ENCODE measurements around the gene GDF11. TPM values are rescaled to one million over a fixed set of nuclear protein-coding genes. Genes with fewer than 3 reads are reported as not detected.

The GDF11 gene
- total and polyA plus RNA-seq, 11 donors: 6.9 to 18.2 (median 12.4) TPM

DNA sequence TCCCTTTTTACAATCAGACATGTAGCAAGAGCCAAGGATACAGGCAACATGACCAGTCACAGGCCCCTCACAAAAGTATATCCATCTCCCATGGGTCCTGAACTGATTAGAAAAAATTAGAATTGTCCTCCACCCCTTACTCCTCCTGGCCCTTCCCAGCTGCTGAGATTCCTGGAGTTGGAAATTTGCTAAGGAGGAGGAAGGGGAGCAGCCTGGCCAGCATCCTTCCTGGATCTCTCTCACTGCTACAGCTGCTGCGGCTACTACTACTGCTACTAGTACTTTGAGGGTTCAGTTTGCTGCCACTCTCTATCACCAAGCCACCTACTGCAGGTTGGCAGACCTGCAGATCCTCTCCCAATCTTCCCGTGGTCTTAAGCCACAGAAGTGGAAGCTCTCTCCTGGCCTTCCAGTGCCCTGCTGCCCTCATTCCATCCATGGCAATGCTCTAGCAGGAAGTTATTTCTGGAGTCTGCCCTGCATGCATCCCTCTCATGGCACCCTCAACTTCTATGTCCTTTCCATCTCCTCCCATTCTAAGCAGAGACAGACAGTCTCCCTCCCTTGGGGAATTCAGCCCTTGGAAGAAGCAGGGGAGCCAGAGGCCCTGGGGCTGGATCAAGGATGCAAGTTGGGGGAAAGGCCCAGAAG, 36.2 kb upstream of the GDF11 start:
- DNase-seq: peak in 3 of 5 donors; percentile 11 to 28 (median 25)
- intact Hi-C loops (cut with DNase I): no loop called here

DNA sequence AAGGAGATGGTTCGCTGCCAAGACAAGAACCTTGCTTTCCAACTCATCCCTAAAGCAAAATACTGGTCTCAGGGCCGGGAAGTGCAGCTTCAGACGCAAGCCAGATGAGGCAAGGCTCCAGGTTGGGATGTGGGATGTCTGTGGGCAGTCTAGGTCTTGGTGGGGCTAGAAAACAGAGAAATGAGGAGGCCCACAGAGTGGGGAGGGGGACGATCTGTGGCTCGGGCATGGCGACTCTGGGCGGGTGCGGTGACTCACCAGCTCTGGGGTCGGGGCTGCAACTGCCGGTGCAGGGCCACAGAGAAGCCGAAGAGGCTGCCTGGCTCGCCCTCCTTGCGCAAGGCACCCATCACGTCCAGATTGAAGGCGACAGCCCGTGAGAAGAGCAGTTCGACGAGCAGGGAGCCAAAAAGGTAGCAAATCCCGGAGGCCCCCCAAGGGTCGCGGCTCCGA, 35.7 kb upstream of the GDF11 start:
- intact Hi-C loops (cut with DNase I): no loop called here
- DNase-seq (peak in 3 of 5 donors; percentile 36 to 72 (median 61)), ATAC-seq (no peak)
- no peak for TF ChIP-seq POLR2A (IDR thresholded peaks at IDR 0.05)
- TF ChIP-seq, protein P1, sequence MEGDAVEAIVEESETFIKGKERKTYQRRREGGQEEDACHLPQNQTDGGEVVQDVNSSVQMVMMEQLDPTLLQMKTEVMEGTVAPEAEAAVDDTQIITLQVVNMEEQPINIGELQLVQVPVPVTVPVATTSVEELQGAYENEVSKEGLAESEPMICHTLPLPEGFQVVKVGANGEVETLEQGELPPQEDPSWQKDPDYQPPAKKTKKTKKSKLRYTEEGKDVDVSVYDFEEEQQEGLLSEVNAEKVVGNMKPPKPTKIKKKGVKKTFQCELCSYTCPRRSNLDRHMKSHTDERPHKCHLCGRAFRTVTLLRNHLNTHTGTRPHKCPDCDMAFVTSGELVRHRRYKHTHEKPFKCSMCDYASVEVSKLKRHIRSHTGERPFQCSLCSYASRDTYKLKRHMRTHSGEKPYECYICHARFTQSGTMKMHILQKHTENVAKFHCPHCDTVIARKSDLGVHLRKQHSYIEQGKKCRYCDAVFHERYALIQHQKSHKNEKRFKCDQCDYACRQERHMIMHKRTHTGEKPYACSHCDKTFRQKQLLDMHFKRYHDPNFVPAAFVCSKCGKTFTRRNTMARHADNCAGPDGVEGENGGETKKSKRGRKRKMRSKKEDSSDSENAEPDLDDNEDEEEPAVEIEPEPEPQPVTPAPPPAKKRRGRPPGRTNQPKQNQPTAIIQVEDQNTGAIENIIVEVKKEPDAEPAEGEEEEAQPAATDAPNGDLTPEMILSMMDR (IDR thresholded peaks at IDR 0.05): no peak
- H3K4me1 ChIP-seq: peaks cover 0 to 60% (median 30%) of the 10 kb centered on the region in 12 donors
- WGBS, 4 donors: 0 to 15% (median 7%) methylated on average over 12 to 22 of the region's 22 CpGs
- peak overlapping the region; percentile 65 to 99 (median 92) for H3K27ac ChIP-seq
- no peaks in the 10 kb centered on the region for H3K27me3 ChIP-seq
- peaks cover 0 to 7% (median 0%) of the 10 kb centered on the region in 9 donors for H3K36me3 ChIP-seq
- H3K4me3 ChIP-seq: peak overlapping the region; percentile 48 to 87 (median 71)
- H3K9me3 ChIP-seq: no peaks in the 10 kb centered on the region

More for the DNA sequence above, 36.2 kb upstream of the GDF11 start:
- H3K36me3 ChIP-seq: peaks cover 0 to 11% (median 0%) of the 10 kb centered on the region in 9 donors
- 23 to 33% (median 28%) methylated on average over 1 to 2 of the region's 2 CpGs for WGBS, 4 donors
- no peak for TF ChIP-seq POLR2A (IDR thresholded peaks at IDR 0.05)
- TF ChIP-seq, protein P1 (IDR thresholded peaks at IDR 0.05): no peak
- peaks cover 0 to 65% (median 30%) of the 10 kb centered on the region in 12 donors for H3K4me1 ChIP-seq
- H3K9me3 ChIP-seq: no peaks in the 10 kb centered on the region
- no peak for ATAC-seq
- no peaks in the 10 kb centered on the region for H3K27me3 ChIP-seq
- H3K4me3 ChIP-seq: peak overlapping the region; percentile 48 to 87 (median 71)
- peak overlapping the region; percentile 65 to 99 (median 92) for H3K27ac ChIP-seq

DNA sequence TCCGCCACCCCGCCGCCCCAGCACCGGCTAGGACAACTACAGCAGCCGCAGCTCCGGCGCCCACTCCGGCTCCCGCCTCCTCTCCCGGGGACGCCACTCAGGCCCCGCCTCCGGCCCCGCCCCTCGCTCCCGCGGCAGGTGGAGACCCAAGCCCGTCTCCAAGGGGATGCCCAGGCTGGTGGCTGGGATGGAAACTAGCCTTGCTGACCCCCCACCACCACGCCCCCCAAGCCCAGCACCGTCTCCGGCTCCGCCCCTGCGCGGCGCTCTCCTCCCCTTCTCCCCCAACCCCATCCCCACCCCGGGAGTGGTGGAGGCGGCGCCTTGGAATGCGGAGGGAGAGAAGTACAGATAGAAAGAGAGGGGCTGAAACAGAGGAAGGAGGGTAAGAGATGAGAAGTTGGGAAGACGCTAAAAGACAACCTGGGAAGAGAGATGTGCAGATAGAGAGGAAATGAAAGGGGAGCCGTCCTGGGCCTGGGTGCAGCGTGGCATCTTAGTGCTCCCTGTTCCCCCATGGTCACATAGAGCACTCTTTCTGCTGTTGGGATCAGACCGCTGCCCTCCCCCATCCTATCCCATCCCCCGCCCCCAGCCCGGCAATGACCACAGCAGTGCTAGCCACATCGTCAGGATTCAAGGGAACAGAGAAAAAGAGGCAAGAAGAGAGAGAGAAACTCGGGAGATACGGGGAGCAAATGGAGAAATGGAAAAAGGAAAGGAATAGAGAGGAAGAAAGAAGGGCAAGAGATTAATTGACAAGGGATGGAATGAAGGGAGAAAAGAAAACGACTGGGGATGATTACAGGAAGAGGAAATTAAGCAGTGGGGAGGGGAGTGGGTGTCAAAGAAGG, 34.9 kb upstream of the GDF11 start, which contains the start of gene ITGA7:
ITGA7 (minus strand) TSS at position 64 of the 854 bp plus-strand sequence. CDS start 222 bp downstream, outside the sequence.
- intact Hi-C loops (cut with DNase I): loop anchor here in 1 of 10 donors (2.0 kb wide), 1 partner anchor 21 kb away; the partner anchor contains the start of gene CD63

More for the DNA sequence above, 34.9 kb upstream of the GDF11 start, which contains the start of gene ITGA7:
- H3K27ac ChIP-seq: peak within 1 kb of the TSS; percentile 65 to 99 (median 92)
- no peaks in the 10 kb centered on the region for H3K9me3 ChIP-seq
- H3K27me3 ChIP-seq: no peaks in the 10 kb centered on the region
- peaks cover 0 to 59% (median 26%) of the 10 kb centered on the region in 12 donors for H3K4me1 ChIP-seq
- peak; percentile 9 to 55 (median 52) for ATAC-seq
- peak within 1 kb of the TSS; percentile 48 to 87 (median 71) for H3K4me3 ChIP-seq
- 0 to 1% (median 1%) methylated on average over 21 to 39 of the region's 39 CpGs for WGBS, 4 donors
- no peaks in the 10 kb centered on the region for H3K36me3 ChIP-seq
- peak in 1 of 2 donors; percentile 24 for TF ChIP-seq POLR2A (IDR thresholded peaks at IDR 0.05)
- TF ChIP-seq, protein P1 (IDR thresholded peaks at IDR 0.05): no peak
- peak; percentile 86 to 94 (median 92) for DNase-seq
